Astrocyte (in vitro differentiated cells and primary cell): Measurements from ENCODE around the gene PRR5.

ENCODE experiments used
- EZH2 ChIP-seq: IDR thresholded peaks from 2 replicates; pipeline ENCODE4 v1.6.1; 2012; ENCODE audit warnings: mild to moderate bottlenecking, low read length, inconsistent platforms; ENCODE audit not compliant: insufficient read depth
- TF ChIP-seq, protein P1 (sequence below): IDR thresholded peaks from 2 replicates; pipeline ENCODE4 v1.5.1; 2011; ENCODE audit warnings: low read depth, mild to moderate bottlenecking, inconsistent platforms, low read length, moderate library complexity; ENCODE audit not compliant: insufficient read depth

DNA sequence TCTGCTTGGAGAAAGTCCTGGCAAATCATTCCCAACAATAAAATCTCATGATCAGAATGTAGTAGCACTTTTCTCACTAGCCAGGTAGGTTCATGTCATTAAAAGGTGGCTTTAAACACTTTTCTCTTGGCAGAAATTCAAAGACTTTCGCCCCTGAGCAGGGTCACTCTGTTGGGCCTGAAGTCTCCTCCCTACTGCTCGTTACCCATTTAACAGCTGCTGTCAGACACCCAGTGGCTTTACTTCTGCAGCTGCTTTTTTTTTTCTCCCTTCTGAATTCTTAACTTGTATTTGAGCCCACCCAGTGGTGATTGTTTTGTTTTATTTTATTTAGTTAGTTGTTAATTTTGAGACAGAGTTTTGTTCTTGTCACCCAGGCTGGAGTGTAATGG, 75.4 kb downstream of the PRR5 start:
- TF ChIP-seq, protein P1, sequence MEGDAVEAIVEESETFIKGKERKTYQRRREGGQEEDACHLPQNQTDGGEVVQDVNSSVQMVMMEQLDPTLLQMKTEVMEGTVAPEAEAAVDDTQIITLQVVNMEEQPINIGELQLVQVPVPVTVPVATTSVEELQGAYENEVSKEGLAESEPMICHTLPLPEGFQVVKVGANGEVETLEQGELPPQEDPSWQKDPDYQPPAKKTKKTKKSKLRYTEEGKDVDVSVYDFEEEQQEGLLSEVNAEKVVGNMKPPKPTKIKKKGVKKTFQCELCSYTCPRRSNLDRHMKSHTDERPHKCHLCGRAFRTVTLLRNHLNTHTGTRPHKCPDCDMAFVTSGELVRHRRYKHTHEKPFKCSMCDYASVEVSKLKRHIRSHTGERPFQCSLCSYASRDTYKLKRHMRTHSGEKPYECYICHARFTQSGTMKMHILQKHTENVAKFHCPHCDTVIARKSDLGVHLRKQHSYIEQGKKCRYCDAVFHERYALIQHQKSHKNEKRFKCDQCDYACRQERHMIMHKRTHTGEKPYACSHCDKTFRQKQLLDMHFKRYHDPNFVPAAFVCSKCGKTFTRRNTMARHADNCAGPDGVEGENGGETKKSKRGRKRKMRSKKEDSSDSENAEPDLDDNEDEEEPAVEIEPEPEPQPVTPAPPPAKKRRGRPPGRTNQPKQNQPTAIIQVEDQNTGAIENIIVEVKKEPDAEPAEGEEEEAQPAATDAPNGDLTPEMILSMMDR = no peak
- no peak for TF ChIP-seq EZH2
